Body of pancreas (tissue), 4 donors: ENCODE results near the gene CDH15. TPM values are rescaled to one million over a fixed set of nuclear protein-coding genes. Genes with fewer than 3 reads are reported as not detected.

Experiments
- ATAC-seq: fragments of 150-250 bp; one replicate; pipeline ENCODE4 v1.9.1; 2016
- DNase-seq, 4 donors: peaks; one replicate each; pipeline ENCODE4 v3.0.0-alpha.2; 2019
- H3K27ac ChIP-seq, 4 donors: fragments of 200-600 bp; sonication (generic); 1 replicate in 3 of 4; 2 replicates in 1 of 4; pipeline versions ENCODE4 v1.5.1 to v1.6.1; 2016 to 2019; ENCODE audit warnings: mild to moderate bottlenecking in 1 of 4, mixed read lengths in 1 of 4, moderate library complexity in 1 of 4
- H3K27me3 ChIP-seq, 2 donors: fragments of 200-600 bp; sonication (generic); one replicate each; pipeline ENCODE4 v1.6.0; 2016; ENCODE audit warnings: mild to moderate bottlenecking in 1 of 2
- H3K36me3 ChIP-seq, 2 donors: fragments of 200-600 bp; sonication (generic); replicated peaks in 1 of 2; 2 replicates each; pipeline ENCODE4 v1.5.1; 2016; ENCODE audit warnings: low read depth in 2 of 2; ENCODE audit not compliant: insufficient read depth in 1 of 2
- H3K4me1 ChIP-seq: fragments of 200-600 bp; sonication (generic); one replicate; pipeline ENCODE4 v1.6.0; 2016
- H3K4me3 ChIP-seq, 2 donors: fragments of 200-600 bp; sonication (generic); 1 replicate in 1 of 2; 2 replicates in 1 of 2; pipeline ENCODE4 v1.5.1; 2016 to 2019
- H3K9me3 ChIP-seq, 3 donors: fragments of 200-600 bp; sonication (generic); 1 replicate in 2 of 3; 2 replicates in 1 of 3; pipeline ENCODE4 v1.5.1; 2016
- POLR2A ChIP-seq, 3 donors: fragments of 450-650 bp; IDR thresholded peaks; one replicate each; pipeline ENCODE4 v1.6.1; 2016; ENCODE audit warnings: antibody characterized with exemption in 3 of 3, mild to moderate bottlenecking in 2 of 3
- WGBS, 2 donors: methylation state at CpG; one replicate each; pipeline ENCODE4 v1.1.5; 2017; 5-methylcytosine and 5-hydroxymethylcytosine counted together
- intact Hi-C: fragments of 100-400 bp; cut with DNase I; formaldehyde crosslinking; loops from one replicate; pipeline ENCODE4 v1.15.1; 2023
- total RNA-seq, 2 donors: library from RNA; depleted of rRNA; stranded (reverse); fragments of >200 nt; gene quantifications; one replicate each; pipeline ENCODE4 v1.1.0, GENCODE V29; 2016
- TF ChIP-seq, protein P1 (sequence below), 7 experiments: fragments of 450-650 bp in 4 of 7; fragments of 200-600 bp in 3 of 7; sonication (generic) in 3 of 7; IDR thresholded peaks; one replicate each; pipeline ENCODE4 v1.5.1; 2016 to 2019; ENCODE audit warnings: antibody characterized with exemption in 7 of 7

The CDH15 gene
- total RNA-seq, 2 donors from 2014 or later, result 1.0 TPM; not detected in 1

DNA sequence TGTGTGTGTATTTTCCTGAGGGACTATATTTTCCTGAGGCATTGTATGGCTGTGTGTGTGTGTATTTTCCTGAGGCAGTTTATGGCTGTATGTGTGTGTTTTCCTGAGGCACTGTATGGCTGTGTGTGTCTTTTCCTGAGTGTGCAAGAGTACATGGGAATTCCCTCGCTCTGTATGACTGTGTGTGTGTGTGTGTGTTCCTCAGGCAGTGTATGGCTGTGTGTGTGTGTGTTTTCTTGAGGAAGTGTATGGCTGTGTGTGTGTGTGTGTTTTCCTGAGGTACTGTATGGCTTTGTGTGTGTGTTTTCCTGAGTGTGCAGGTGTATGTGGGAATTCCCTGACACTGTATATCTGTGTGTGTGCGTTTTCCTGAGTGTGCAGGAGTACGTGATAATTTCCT lies 50.1 kb downstream of the CDH15 start:
- intact Hi-C loops, result no loop called here
- Histone ChIP-seq H3K36me3 (peaks cover 9 to 16% of the 10 kb centered on the region in 2 donors), H3K4me3 (no peak overlapping the region), H3K27ac (no peak overlapping the region), H3K4me1 (peaks cover 9% of the 10 kb centered on the region), H3K27me3 (no peaks in the 10 kb centered on the region), H3K9me3 (no peaks in the 10 kb centered on the region)
- WGBS, 2 donors, result 79 to 83% methylated on average over 2 to 3 of the region's 3 CpGs
- ATAC-seq (no peak), DNase-seq (no peak)
- no peak for TF ChIP-seq POLR2A (IDR thresholded peaks at IDR 0.05)
- TF ChIP-seq, protein P1, sequence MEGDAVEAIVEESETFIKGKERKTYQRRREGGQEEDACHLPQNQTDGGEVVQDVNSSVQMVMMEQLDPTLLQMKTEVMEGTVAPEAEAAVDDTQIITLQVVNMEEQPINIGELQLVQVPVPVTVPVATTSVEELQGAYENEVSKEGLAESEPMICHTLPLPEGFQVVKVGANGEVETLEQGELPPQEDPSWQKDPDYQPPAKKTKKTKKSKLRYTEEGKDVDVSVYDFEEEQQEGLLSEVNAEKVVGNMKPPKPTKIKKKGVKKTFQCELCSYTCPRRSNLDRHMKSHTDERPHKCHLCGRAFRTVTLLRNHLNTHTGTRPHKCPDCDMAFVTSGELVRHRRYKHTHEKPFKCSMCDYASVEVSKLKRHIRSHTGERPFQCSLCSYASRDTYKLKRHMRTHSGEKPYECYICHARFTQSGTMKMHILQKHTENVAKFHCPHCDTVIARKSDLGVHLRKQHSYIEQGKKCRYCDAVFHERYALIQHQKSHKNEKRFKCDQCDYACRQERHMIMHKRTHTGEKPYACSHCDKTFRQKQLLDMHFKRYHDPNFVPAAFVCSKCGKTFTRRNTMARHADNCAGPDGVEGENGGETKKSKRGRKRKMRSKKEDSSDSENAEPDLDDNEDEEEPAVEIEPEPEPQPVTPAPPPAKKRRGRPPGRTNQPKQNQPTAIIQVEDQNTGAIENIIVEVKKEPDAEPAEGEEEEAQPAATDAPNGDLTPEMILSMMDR (IDR thresholded peaks at IDR 0.05), result no peak

DNA sequence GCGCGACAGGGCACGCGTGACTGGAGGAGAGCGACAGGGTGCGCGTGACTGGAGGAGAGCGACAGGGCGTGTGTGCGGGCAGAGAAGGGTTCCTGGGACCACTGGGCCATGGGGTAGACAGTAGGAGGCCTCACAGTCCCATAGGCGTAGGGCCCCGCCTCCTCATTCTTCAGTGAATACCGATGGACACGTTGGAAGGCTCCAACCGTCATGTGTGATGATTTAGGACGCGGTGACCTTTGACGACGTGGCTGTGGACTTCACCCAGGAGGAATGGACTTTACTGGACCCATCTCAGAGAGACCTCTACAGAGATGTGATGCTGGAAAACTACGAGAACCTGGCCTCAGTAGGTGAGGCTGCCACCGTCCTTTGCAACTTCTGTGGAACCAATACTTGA lies 51.4 kb downstream of the CDH15 start:
- H3K36me3 ChIP-seq, result peaks cover 9 to 27% of the 10 kb centered on the region in 2 donors

DNA sequence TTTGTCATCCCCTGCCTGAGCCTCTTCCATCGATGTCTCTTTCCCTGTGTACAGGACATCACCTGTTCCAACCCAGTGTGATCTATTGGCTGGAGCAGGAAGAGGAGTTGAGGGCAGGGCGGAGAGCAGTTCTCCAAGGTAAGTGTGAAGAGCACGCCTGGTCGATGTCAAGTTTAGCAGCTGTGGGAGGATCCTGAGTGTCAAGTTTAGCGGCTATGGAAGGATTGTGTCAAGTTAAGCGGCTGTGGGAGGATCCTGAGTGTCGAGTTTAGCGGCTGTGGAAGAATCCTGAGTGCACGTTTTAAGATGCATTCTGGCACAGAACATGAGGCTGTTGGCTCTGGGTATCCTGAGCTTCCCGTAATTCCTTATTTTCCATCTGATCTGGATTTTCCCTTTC lies 53.1 kb downstream of the CDH15 start:
- H3K36me3 ChIP-seq, result peaks cover 9 to 34% of the 10 kb centered on the region in 2 donors
- H3K9me3 ChIP-seq, result no peaks in the 10 kb centered on the region
- 88 to 96% methylated on average over 10 of the region's 10 CpGs for WGBS, 2 donors
- TF ChIP-seq, protein P1 (IDR thresholded peaks at IDR 0.05), result no peak
- TF ChIP-seq POLR2A (IDR thresholded peaks at IDR 0.05), result no peak
- ATAC-seq (no peak), DNase-seq (no peak)
- H3K27ac ChIP-seq, result no peak overlapping the region
- no peak overlapping the region for H3K4me3 ChIP-seq
- H3K27me3 ChIP-seq, result no peaks in the 10 kb centered on the region
- intact Hi-C loops, result no loop called here
- no peaks in the 10 kb centered on the region for H3K4me1 ChIP-seq

More for the DNA sequence above, 51.4 kb downstream of the CDH15 start:
- DNase-seq, result no peak
- Histone ChIP-seq H3K4me1 (peaks cover 5% of the 10 kb centered on the region), H3K4me3 (no peak overlapping the region), H3K27ac (no peak overlapping the region), H3K9me3 (no peaks in the 10 kb centered on the region), H3K27me3 (no peaks in the 10 kb centered on the region)
- intact Hi-C loops, result no loop called here
- ATAC-seq, result no peak
- WGBS, 2 donors, result 92 to 94% methylated on average over 20 to 21 of the region's 21 CpGs
- no peak for TF ChIP-seq POLR2A (IDR thresholded peaks at IDR 0.05)
- TF ChIP-seq, protein P1 (IDR thresholded peaks at IDR 0.05), result no peak

DNA sequence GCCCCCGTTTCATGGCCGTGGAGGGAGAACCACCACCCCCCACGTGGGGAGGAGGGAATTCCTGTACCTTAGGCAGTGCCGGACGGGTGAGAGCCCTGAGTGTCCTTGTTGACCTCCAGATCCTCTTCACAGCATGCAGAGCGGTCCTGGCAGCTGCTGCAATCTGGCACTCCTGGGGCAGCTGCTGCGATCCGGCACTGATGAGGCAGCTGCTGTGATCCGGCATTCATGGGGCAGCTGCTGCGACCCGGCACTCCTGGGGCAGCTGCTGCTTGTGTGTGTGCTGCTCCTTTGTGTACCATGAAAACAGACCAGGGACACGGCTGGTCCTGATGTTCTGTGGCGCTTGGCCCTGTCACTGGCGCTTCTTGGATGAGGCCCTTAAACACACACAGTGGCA lies 58.7 kb downstream of the CDH15 start:
- Histone ChIP-seq H3K27ac (no peak overlapping the region), H3K9me3 (no peaks in the 10 kb centered on the region), H3K36me3 (peaks cover 0 to 22% of the 10 kb centered on the region in 2 donors), H3K4me3 (no peak overlapping the region), H3K27me3 (no peaks in the 10 kb centered on the region), H3K4me1 (no peaks in the 10 kb centered on the region)
- WGBS, 2 donors, result 90 to 94% methylated on average over 3 to 14 of the region's 14 CpGs
- ATAC-seq (no peak), DNase-seq (no peak)
- intact Hi-C loops, result no loop called here
- TF ChIP-seq, protein P1 (IDR thresholded peaks at IDR 0.05), result no peak
- no peak for TF ChIP-seq POLR2A (IDR thresholded peaks at IDR 0.05)

DNA sequence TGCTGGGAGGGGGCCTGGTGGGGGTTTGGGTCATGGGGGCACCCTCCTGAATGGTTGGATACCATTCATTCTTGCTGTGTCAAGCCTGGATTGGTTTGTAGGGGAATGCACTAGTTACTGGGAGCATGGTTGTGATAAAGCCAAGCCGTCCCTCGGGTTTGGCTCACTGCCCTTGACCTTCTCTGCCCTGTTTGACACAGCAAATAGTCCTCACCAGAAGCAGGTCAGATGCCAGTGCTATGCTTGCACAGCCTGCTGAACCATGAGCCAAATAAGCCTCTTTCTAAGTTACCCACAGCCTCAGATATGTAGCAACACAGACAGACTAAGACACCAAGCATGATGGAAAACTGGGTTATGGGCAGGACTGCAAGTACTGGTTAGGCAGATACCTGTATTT lies 60.6 kb downstream of the CDH15 start:
- Histone ChIP-seq H3K36me3 (peaks cover 0 to 18% of the 10 kb centered on the region in 2 donors), H3K27ac (no peak overlapping the region), H3K4me1 (no peaks in the 10 kb centered on the region), H3K9me3 (no peaks in the 10 kb centered on the region), H3K27me3 (no peaks in the 10 kb centered on the region), H3K4me3 (no peak overlapping the region)
- TF ChIP-seq POLR2A (IDR thresholded peaks at IDR 0.05), result no peak
- TF ChIP-seq, protein P1 (IDR thresholded peaks at IDR 0.05), result no peak
- intact Hi-C loops, result no loop called here
- ATAC-seq (no peak), DNase-seq (no peak)
- WGBS, 2 donors, result 10 to 25% methylated on average over 2 of the region's 2 CpGs
